Endothelial cell (in vitro differentiated cells): ENCODE data around the gene ITPRID1. TPM values are rescaled to one million over a fixed set of nuclear protein-coding genes. Genes with fewer than 3 reads are reported as not detected.
A peak's percentile ranks its signal among the peaks of the same experiment; 100 is the strongest.

Experiments
- DNase-seq: peaks from one replicate; pipeline ENCODE4 v3.0.0; 2021; ENCODE audit warnings: low spot score
- H3K27ac Mint-ChIP-seq: one replicate; pipeline ENCODE4 v1.8.0; 2021; ENCODE audit warnings: mixed read lengths, inconsistent platforms; ENCODE audit not compliant: unreplicated experiment
- H3K27me3 Mint-ChIP-seq: one replicate; pipeline ENCODE4 v1.8.0; 2021; ENCODE audit warnings: mild to moderate bottlenecking, moderate library complexity, mixed read lengths, inconsistent platforms; ENCODE audit not compliant: unreplicated experiment
- H3K36me3 Mint-ChIP-seq: one replicate; pipeline ENCODE4 v1.8.0; 2021; ENCODE audit warnings: mild to moderate bottlenecking, low read depth, mixed read lengths, inconsistent platforms; ENCODE audit not compliant: unreplicated experiment
- H3K4me1 Mint-ChIP-seq: one replicate; pipeline ENCODE4 v1.8.0; 2021; ENCODE audit warnings: mild to moderate bottlenecking, mixed read lengths, inconsistent platforms; ENCODE audit not compliant: unreplicated experiment
- H3K4me3 Mint-ChIP-seq: one replicate; pipeline ENCODE4 v1.8.0; 2021; ENCODE audit warnings: mild to moderate bottlenecking, mixed read lengths, inconsistent platforms; ENCODE audit not compliant: unreplicated experiment
- H3K9me3 Mint-ChIP-seq: one replicate; pipeline ENCODE4 v1.8.0; 2021; ENCODE audit warnings: mixed read lengths, inconsistent platforms; ENCODE audit not compliant: unreplicated experiment
- CTCF ChIP-seq: fragments of 200-600 bp; sonication (generic); IDR thresholded peaks from one replicate; pipeline ENCODE4 v1.5.0; 2021; ENCODE audit warnings: antibody characterized with exemption; ENCODE audit not compliant: unreplicated experiment
- total RNA-seq: library from RNA; stranded (reverse); fragmentation: NEBNext Ultra II Directional; extraction: Animal tissue kit (Norgen Biotek cat#: 25700); gene quantifications from one replicate; pipeline ENCODE4 v1.2.1, GENCODE V29; 2021; ENCODE audit not compliant: unreplicated experiment

The ITPRID1 gene
- total RNA-seq, 1 donor from 2014 or later: not detected

- DNase-seq: no peak
- no peak for TF ChIP-seq CTCF
- Mint-ChIP-seq H3K27me3 (no peaks in the 10 kb centered on the region), H3K4me1 (no peaks in the 10 kb centered on the region), H3K4me3 (no peak overlapping the region), H3K27ac (no peak overlapping the region), H3K36me3 (no peaks in the 10 kb centered on the region), H3K9me3 (no peaks in the 10 kb centered on the region)
Measured at GRCh38 chr7:31648288-31648687, 134.4 kb downstream of the ITPRID1 start.

- no peaks in the 10 kb centered on the region for H3K36me3 Mint-ChIP-seq
- no peak overlapping the region for H3K4me3 Mint-ChIP-seq
- TF ChIP-seq CTCF: no peak
- no peaks in the 10 kb centered on the region for H3K9me3 Mint-ChIP-seq
- DNase-seq: no peak
- H3K27ac Mint-ChIP-seq: no peak overlapping the region
- H3K27me3 Mint-ChIP-seq: peaks cover under 1% of the 10 kb centered on the region
- H3K4me1 Mint-ChIP-seq: no peaks in the 10 kb centered on the region
Measured at GRCh38 chr7:31648880-31649279, 135.0 kb downstream of the ITPRID1 start.

GRCh38 chr7:31651234-31652062, 137.6 kb downstream of the ITPRID1 start:
- no peak overlapping the region for H3K4me3 Mint-ChIP-seq
- no peaks in the 10 kb centered on the region for H3K9me3 Mint-ChIP-seq
- no peaks in the 10 kb centered on the region for H3K4me1 Mint-ChIP-seq
- no peak overlapping the region for H3K27ac Mint-ChIP-seq
- DNase-seq: no peak
- no peaks in the 10 kb centered on the region for H3K36me3 Mint-ChIP-seq
- no peak for TF ChIP-seq CTCF
- H3K27me3 Mint-ChIP-seq: peaks cover 3% of the 10 kb centered on the region

- H3K27me3 Mint-ChIP-seq: peaks cover 3% of the 10 kb centered on the region
- no peaks in the 10 kb centered on the region for H3K36me3 Mint-ChIP-seq
- TF ChIP-seq CTCF: no peak
- H3K9me3 Mint-ChIP-seq: no peaks in the 10 kb centered on the region
- H3K4me3 Mint-ChIP-seq: no peak overlapping the region
- no peaks in the 10 kb centered on the region for H3K4me1 Mint-ChIP-seq
- DNase-seq: no peak
- H3K27ac Mint-ChIP-seq: no peak overlapping the region
Measured at GRCh38 chr7:31652063-31652326, 138.1 kb downstream of the ITPRID1 start.

GRCh38 chr7:31663072-31663471, 149.2 kb downstream of the ITPRID1 start:
- TF ChIP-seq CTCF: no peak
- Mint-ChIP-seq H3K4me3 (no peak overlapping the region), H3K27me3 (no peaks in the 10 kb centered on the region), H3K36me3 (no peaks in the 10 kb centered on the region), H3K4me1 (peaks cover 11% of the 10 kb centered on the region), H3K27ac (no peak overlapping the region), H3K9me3 (no peaks in the 10 kb centered on the region)
- DNase-seq: peak; percentile 39
